ENCODE data around the gene CDR2. TPM values are rescaled to one million over a fixed set of nuclear protein-coding genes. Genes with fewer than 3 reads are reported as not detected.
A peak's percentile ranks its signal among the peaks of the same experiment; 100 is the strongest.

CDR2 gene
- total RNA-seq, 4 donors from 2014 or later: 6.6 to 21.4 (median 8.7) TPM

GRCh38 chr16:22388101-22388644 is 13.8 kb upstream of the CDR2 start:
- WGBS, 2 donors: 86 to 93% methylated on average over 3 of the region's 3 CpGs

GRCh38 chr16:22386976-22387375 is 12.6 kb upstream of the CDR2 start:
- peak overlapping the region in 1 of 4 donors; percentile 25 for H3K27ac ChIP-seq
- peaks cover 0 to 6% (median 0%) of the 10 kb centered on the region in 3 donors for H3K4me1 ChIP-seq
- no peaks in the 10 kb centered on the region for H3K9me3 ChIP-seq
- H3K27me3 ChIP-seq: no peaks in the 10 kb centered on the region
- TF ChIP-seq POLR2A (IDR thresholded peaks at IDR 0.05) (no peak), CTCF (IDR thresholded peaks at IDR 0.05) (no peak)
- no peak overlapping the region for H3K4me3 ChIP-seq
- H3K36me3 ChIP-seq: peaks cover 0 to 8% (median 0%) of the 10 kb centered on the region in 3 donors
- DNase-seq: no peak
- intact Hi-C loops (cut with DNase I): no loop called here
- WGBS, 2 donors: 62 to 71% methylated on average over 2 of the region's 2 CpGs

More at GRCh38 chr16:22388101-22388644, 13.8 kb upstream of the CDR2 start:
- TF ChIP-seq POLR2A (IDR thresholded peaks at IDR 0.05) (no peak), CTCF (IDR thresholded peaks at IDR 0.05) (no peak)
- H3K36me3 ChIP-seq: peaks cover 0 to 8% (median 0%) of the 10 kb centered on the region in 3 donors
- no peaks in the 10 kb centered on the region for H3K27me3 ChIP-seq
- H3K27ac ChIP-seq: no peak overlapping the region
- no peak overlapping the region for H3K4me3 ChIP-seq
- H3K9me3 ChIP-seq: no peaks in the 10 kb centered on the region
- no peak for DNase-seq
- H3K4me1 ChIP-seq: peaks cover 0 to 6% (median 0%) of the 10 kb centered on the region in 3 donors
- intact Hi-C loops (cut with DNase I): no loop called here

GRCh38 chr16:22385196-22385595 is 10.8 kb upstream of the CDR2 start:
- Histone ChIP-seq H3K27me3 (no peaks in the 10 kb centered on the region), H3K4me3 (no peak overlapping the region), H3K4me1 (peaks cover 0 to 6% (median 0%) of the 10 kb centered on the region in 3 donors), H3K9me3 (no peaks in the 10 kb centered on the region), H3K27ac (no peak overlapping the region), H3K36me3 (peaks cover 0 to 8% (median 0%) of the 10 kb centered on the region in 3 donors)
- DNase-seq: no peak
- 85 to 100% methylated on average over 3 of the region's 3 CpGs for WGBS, 2 donors
- TF ChIP-seq CTCF (IDR thresholded peaks at IDR 0.05): no peak
- TF ChIP-seq POLR2A (IDR thresholded peaks at IDR 0.05): no peak
- intact Hi-C loops (cut with DNase I): no loop called here

GRCh38 chr16:22383827-22384226 is 9.4 kb upstream of the CDR2 start:
- Histone ChIP-seq H3K27me3 (no peaks in the 10 kb centered on the region), H3K4me3 (no peak overlapping the region), H3K9me3 (no peaks in the 10 kb centered on the region), H3K4me1 (peaks cover 0 to 6% (median 0%) of the 10 kb centered on the region in 3 donors), H3K27ac (no peak overlapping the region), H3K36me3 (peaks cover 0 to 8% (median 0%) of the 10 kb centered on the region in 3 donors)
- no peak for DNase-seq
- intact Hi-C loops (cut with DNase I): no loop called here
- WGBS, 2 donors: 88 to 90% methylated on average over 1 to 3 of the region's 3 CpGs
- TF ChIP-seq POLR2A (IDR thresholded peaks at IDR 0.05) (no peak), CTCF (IDR thresholded peaks at IDR 0.05) (no peak)

- no peak for TF ChIP-seq CTCF (IDR thresholded peaks at IDR 0.05)
- TF ChIP-seq POLR2A (IDR thresholded peaks at IDR 0.05): no peak
Measured at GRCh38 chr16:22381392-22381791, 7.0 kb upstream of the CDR2 start.

More at GRCh38 chr16:22381392-22381791, 7.0 kb upstream of the CDR2 start:
- Histone ChIP-seq H3K9me3 (no peaks in the 10 kb centered on the region), H3K36me3 (peaks cover 0 to 8% (median 0%) of the 10 kb centered on the region in 3 donors), H3K4me3 (no peak overlapping the region), H3K27ac (no peak overlapping the region), H3K27me3 (no peaks in the 10 kb centered on the region), H3K4me1 (no peaks in the 10 kb centered on the region)
- intact Hi-C loops (cut with DNase I): no loop called here
- DNase-seq: no peak

All from esophagus squamous epithelium (tissue), 5 donors.